NT2/D1 (cell line): Measurements from ENCODE around the gene MGAT4A.

Experiments
- SUZ12 ChIP-seq: IDR thresholded peaks from 2 replicates; pipeline ENCODE4 v1.6.1; 2011; ENCODE audit not compliant: insufficient read length, insufficient read depth; ENCODE audit errors: extremely low read depth
- YY1 ChIP-seq: IDR thresholded peaks from 2 replicates; pipeline ENCODE4 v1.6.1; 2011; ENCODE audit not compliant: insufficient read length, insufficient read depth
- ZNF274 ChIP-seq: IDR thresholded peaks from 2 replicates; pipeline ENCODE4 v1.6.1; 2011; ENCODE audit warnings: mild to moderate bottlenecking, low read depth, low read length

DNA sequence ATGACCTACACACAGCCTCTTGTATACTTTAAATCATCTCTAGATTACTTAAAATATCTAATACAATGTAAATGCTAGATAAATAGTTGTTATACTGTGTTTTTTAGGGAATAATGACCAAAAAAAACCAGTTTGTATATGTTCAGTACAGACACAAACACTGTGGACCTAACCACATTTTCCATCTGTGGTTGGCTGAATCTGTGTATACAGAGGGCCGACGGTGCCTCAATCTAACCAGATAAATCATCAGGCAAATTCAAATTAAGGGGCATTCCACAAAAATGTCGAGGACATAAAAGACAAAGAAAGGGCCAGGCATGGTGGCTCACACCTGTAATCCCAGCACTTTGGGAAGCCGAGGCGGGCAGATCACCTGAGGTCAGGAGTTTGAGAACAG, 14.1 kb downstream of the MGAT4A start:
- TF ChIP-seq YY1 (no peak), ZNF274 (no peak), SUZ12 (no peak)
